HG02571 (cell line): ENCODE measurements around the gene ISOC1.

Source experiments
- ATAC-seq: cut with Tn5 transposase; IDR thresholded peaks from one replicate; pipeline ENCODE4 v1.9.1; 2021; ENCODE audit warnings: mild to moderate bottlenecking, moderate library complexity; ENCODE audit not compliant: unreplicated experiment

The ISOC1 gene

GRCh38 chr5:129124608-129125007 lies 30.1 kb downstream of the ISOC1 start:
- ATAC-seq: no peak

DNA sequence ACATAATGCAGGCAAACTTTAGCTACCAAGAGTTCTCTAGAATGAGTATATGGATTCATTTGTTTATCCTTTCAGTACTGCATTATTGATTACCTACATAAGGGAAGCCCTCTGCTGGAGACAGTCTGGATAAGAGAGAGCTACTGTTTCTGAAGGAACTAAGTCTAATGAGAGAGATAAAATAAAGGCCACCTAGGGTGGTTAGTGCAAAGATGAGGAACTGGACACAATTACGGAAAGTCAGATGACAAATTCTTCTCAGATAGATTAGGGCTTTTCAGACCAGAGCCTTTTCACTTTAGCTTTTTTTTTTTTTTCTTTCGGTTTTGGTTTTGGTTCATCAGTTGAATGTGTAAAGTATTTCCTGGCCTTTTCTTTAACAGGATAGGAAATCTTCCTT lies 31.3 kb downstream of the ISOC1 start:
- peak; percentile 79 for ATAC-seq

DNA sequence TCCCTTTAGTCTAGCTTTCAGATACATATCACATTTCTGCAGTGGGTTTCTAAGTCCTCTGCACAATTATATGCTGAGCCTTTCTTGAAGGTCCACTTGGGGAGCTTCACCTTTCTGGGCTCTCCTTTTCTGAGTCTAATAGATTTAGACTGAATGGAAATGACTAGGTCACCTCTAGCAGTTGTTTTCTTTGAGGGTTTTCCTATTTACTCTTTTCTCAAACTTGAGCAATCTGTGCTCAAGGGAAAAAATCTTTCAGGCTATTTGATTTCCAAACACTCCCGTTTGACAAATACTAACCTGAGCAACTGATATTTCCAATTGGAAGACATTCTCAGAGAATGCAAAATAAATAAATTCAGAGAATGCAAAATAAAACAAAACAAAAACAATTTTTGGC lies 39.0 kb downstream of the ISOC1 start:
- no peak for ATAC-seq

DNA sequence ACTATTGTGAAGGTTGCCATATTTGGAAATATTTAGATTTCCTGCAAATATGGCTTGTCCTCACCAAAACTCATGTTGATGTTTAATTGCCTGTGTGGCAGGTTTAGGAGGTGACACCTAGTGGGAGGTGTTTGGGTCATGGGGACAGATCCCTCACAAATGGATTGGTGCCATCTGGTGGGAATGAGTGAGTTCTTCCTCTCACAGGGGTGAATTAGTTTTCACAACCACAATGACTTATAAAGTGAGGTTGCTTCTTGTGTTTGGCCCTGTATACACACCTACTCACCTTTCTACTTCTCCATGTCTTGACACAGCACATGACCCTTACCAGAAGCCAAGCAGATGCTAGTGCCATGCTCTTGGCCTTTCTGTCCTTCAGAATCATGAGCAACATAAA lies 41.1 kb downstream of the ISOC1 start:
- no peak for ATAC-seq

GRCh38 chr5:129137637-129138036 lies 43.1 kb downstream of the ISOC1 start:
- ATAC-seq: no peak

DNA sequence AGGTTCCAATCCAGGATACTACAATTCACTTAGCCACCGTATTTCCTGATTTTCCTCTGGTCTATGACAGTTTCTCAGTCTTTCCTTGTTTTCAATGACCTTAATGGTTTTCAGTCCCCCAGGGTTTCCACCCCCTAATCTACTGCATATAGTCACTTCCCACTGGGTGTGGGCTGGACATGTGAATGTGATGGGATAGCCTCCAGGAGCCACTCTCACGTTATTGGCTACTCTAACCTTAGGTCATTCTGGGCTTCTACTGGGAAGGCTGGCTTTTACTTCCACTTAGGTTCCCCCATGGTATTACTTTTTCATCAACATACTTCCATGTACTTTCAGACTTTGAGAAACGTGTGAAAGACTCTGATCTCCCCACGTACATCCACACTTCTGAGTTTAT lies 46.5 kb downstream of the ISOC1 start:
- no peak for ATAC-seq

DNA sequence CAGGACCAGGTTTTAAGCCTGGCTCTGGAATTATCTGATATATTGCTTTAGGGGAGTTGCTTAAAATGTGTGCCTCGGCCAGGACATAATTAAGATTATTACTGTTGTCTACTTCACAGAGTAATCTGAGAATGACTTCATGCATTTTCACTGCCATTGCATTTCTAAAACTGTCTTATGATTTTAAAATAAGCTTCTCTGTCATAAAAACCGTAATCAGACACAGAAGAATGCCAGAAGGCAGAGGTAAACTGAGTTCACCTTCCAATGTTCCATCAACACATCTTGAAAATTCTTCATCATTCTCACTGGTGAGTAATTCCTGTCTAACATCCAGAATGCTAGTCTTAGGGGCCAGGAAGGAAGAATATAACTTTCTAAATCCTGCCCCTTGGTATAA lies 47.1 kb downstream of the ISOC1 start:
- no peak for ATAC-seq

DNA sequence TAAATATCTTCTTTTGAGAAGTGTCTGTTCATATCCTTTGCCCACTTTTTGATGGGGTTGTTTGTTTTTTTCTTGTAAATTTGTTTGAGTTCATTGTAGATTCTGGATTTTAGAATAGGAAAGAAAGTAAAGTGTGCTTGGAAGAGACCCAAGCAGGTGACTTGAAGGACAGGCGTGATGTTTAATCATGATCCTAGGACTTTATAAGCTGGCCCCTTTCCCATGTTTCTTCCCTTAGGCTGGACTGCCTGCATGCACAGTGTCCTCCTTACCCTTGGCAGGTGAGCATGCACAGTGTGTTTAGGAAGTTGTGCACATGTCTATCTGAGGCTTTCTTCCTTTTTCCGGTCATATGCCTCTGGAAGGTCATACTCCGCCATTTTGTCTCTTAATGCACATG lies 61.3 kb downstream of the ISOC1 start:
- ATAC-seq: no peak

GRCh38 chr5:129161830-129162229 lies 67.3 kb downstream of the ISOC1 start:
- no peak for ATAC-seq
